K562 treated with DMSO at 1 percent for 24 hours (cell line): ENCODE data around the gene SLC45A1. TPM values are rescaled to one million over a fixed set of nuclear protein-coding genes. Genes with fewer than 3 reads are reported as not detected.

Experiments
- total RNA-seq: library from RNA; unstranded; fragments of 300-600 nt; gene quantifications from 2 replicates; pipeline ENCODE4 v1.2.3, GENCODE V29; 2022; ENCODE audit warnings: low read depth; ENCODE audit not compliant: insufficient read depth

Gene SLC45A1
- 0.15 TPM in 1 of 2 replicates, not detected in the other for total RNA-seq

GRCh38 chr1:8317647-8318381 is at the start of gene SLC45A1:
Gene SLC45A1 (plus strand): TSS chr1:8318114. CDS start chr1:8324330, 6,216 bp downstream.

